HepG2 (cell line): Measurements from ENCODE around the gene MRPS17. TPM values are rescaled to one million over a fixed set of nuclear protein-coding genes. Genes with fewer than 3 reads are reported as not detected.

Experiments
- AGO1 ChIP-seq: fragments of 200-400 bp; formaldehyde crosslinking; IDR thresholded peaks from 2 replicates; pipeline ENCODE4 v1.6.1; 2017; ENCODE audit warnings: mild to moderate bottlenecking, low read depth, low read length, moderate library complexity; ENCODE audit not compliant: poor library complexity, severe bottlenecking
- DBP ChIP-seq: sonication (generic); formaldehyde crosslinking; IDR thresholded peaks from 2 replicates; pipeline ENCODE4 v1.4.0; 2020; ENCODE audit warnings: missing genetic modification reagents; ENCODE audit errors: not compliant biosample characterization
- DMAP1 ChIP-seq: IDR thresholded peaks from 2 replicates; pipeline ENCODE4 v1.6.1; 2016
- GABPA ChIP-seq, 2 experiments: IDR thresholded peaks; 2 replicates each; pipeline ENCODE4 v1.6.1; 2011 to 2016; ENCODE audit warnings: low read depth in 2 of 2, low read length in 1 of 2, missing biosample characterization in 1 of 2, missing genetic modification characterization in 1 of 2
- JUND ChIP-seq: sonication (generic); formaldehyde crosslinking; IDR thresholded peaks from 2 replicates; pipeline ENCODE4 v1.8.0; 2022; ENCODE audit warnings: mild to moderate bottlenecking, missing genetic modification reagents
- KAT8 ChIP-seq: IDR thresholded peaks from 2 replicates; pipeline ENCODE4 v1.6.1; 2016; ENCODE audit warnings: missing genetic modification reagents, missing compliant biosample characterization
- KDM5A ChIP-seq: fragments of 200-600 bp; sonication (generic); IDR thresholded peaks from 2 replicates; pipeline ENCODE4 v1.7.0; 2018; ENCODE audit warnings: antibody characterized with exemption, mild to moderate bottlenecking, low read length, borderline replicate concordance
- LRRFIP1 ChIP-seq: sonication (generic); formaldehyde crosslinking; conservative IDR thresholded peaks from 2 replicates; pipeline ENCODE4 v1.4.0; 2020; ENCODE audit warnings: missing genetic modification reagents
- MXD3 ChIP-seq: IDR thresholded peaks from 2 replicates; pipeline ENCODE4 v1.6.1; 2016; ENCODE audit warnings: mild to moderate bottlenecking, missing biosample characterization, missing genetic modification reagents
- MXD4 ChIP-seq: IDR thresholded peaks from 2 replicates; pipeline ENCODE4 v1.6.1; 2016; ENCODE audit warnings: mild to moderate bottlenecking, missing biosample characterization, missing genetic modification reagents
- RARA ChIP-seq: IDR thresholded peaks from 2 replicates; pipeline ENCODE4 v1.6.1; 2016; ENCODE audit warnings: missing genetic modification reagents, missing compliant biosample characterization
- REPIN1 ChIP-seq: sonication (generic); formaldehyde crosslinking; IDR thresholded peaks from 2 replicates; pipeline ENCODE4 v1.8.0; 2022; ENCODE audit warnings: missing genetic modification reagents, low read depth, mild to moderate bottlenecking, borderline replicate concordance
- SOX13 ChIP-seq, 3 experiments: fragments of 450-650 bp in 1 of 3; sonication (generic) in 1 of 3; formaldehyde crosslinking in 1 of 3; IDR thresholded peaks in 2 of 3; conservative IDR thresholded peaks in 1 of 3; 2 replicates each; pipeline versions ENCODE4 v1.5.0 to v1.6.1; 2016 to 2020; ENCODE audit warnings: antibody characterized with exemption in 1 of 3, mild to moderate bottlenecking in 1 of 3, missing compliant biosample characterization in 1 of 3, missing genetic modification reagents in 1 of 3, moderate library complexity in 1 of 3
- SPEN ChIP-seq: sonication (generic); formaldehyde crosslinking; IDR thresholded peaks from 2 replicates; pipeline ENCODE4 v1.5.1; 2020; ENCODE audit warnings: low read depth, mild to moderate bottlenecking, missing genetic modification reagents
- TBX2 ChIP-seq: sonication (generic); formaldehyde crosslinking; IDR thresholded peaks from 2 replicates; pipeline ENCODE4 v1.5.0; 2020; ENCODE audit warnings: missing genetic modification reagents, mild to moderate bottlenecking, borderline replicate concordance
- ZNF446 ChIP-seq: sonication (generic); formaldehyde crosslinking; IDR thresholded peaks from 2 replicates; pipeline ENCODE4 v1.5.0; 2020; ENCODE audit warnings: mild to moderate bottlenecking, missing genetic modification reagents
- ZNF460 ChIP-seq: sonication (generic); formaldehyde crosslinking; IDR thresholded peaks from 2 replicates; pipeline ENCODE4 v1.5.1; 2020; ENCODE audit warnings: missing genetic modification reagents, mild to moderate bottlenecking, borderline replicate concordance
- ZNF570 ChIP-seq: sonication (generic); formaldehyde crosslinking; IDR thresholded peaks from 2 replicates; pipeline ENCODE4 v1.4.0; 2020; ENCODE audit warnings: mild to moderate bottlenecking, missing genetic modification reagents, borderline replicate concordance
- ZNF614 ChIP-seq: IDR thresholded peaks from 2 replicates; pipeline ENCODE4 v1.6.1; 2018; ENCODE audit warnings: missing biosample characterization, missing genetic modification reagents, inconsistent platforms, borderline replicate concordance
- ZNF7 ChIP-seq: IDR thresholded peaks from 2 replicates; pipeline ENCODE4 v1.6.1; 2016; ENCODE audit warnings: missing biosample characterization, missing genetic modification reagents
- ZNF75D ChIP-seq: sonication (generic); formaldehyde crosslinking; IDR thresholded peaks from 2 replicates; pipeline ENCODE4 v1.8.1; 2023; ENCODE audit warnings: missing genetic modification reagents, mild to moderate bottlenecking, borderline replicate concordance
- ZNF761 ChIP-seq: sonication (generic); formaldehyde crosslinking; conservative IDR thresholded peaks from 2 replicates; pipeline ENCODE4 v1.4.0; 2020; ENCODE audit warnings: mild to moderate bottlenecking, missing genetic modification reagents
- ZSCAN12 ChIP-seq: sonication (generic); formaldehyde crosslinking; IDR thresholded peaks from 2 replicates; pipeline ENCODE4 v1.9.0; 2021; ENCODE audit warnings: mild to moderate bottlenecking, missing genetic modification reagents
- ZSCAN30 ChIP-seq: sonication (generic); formaldehyde crosslinking; IDR thresholded peaks from 2 replicates; pipeline ENCODE4 v1.5.0; 2020; ENCODE audit warnings: mild to moderate bottlenecking, missing genetic modification reagents
- polyA plus RNA-seq, 8 experiments: library from polyadenylated mRNA; depleted of rRNA in 3 of 8; stranded (reverse) in 7 of 8; unstranded in 1 of 8; fragments of >200 nt; fragmentation: Illumina TruSeq in 4 of 8; extraction: Trizol in 4 of 8; gene quantifications; 2 replicates each; pipeline versions ENCODE4 v1.2.1 to v1.2.3, GENCODE V29; 2011 to 2016; ENCODE audit warnings: low read depth in 4 of 8, missing spikeins in 1 of 8, mixed read lengths in 1 of 8; ENCODE audit not compliant: insufficient read depth in 1 of 8
- total RNA-seq, 5 experiments: library from RNA; depleted of rRNA; stranded (reverse); fragments of >200 nt; fragmentation: Illumina TruSeq; extraction: Trizol; gene quantifications; 2 replicates each; pipeline ENCODE4 v1.2.3, GENCODE V29; 2016; ENCODE audit warnings: low read depth in 1 of 5

The MRPS17 gene
- total and polyA plus RNA-seq, 2 of the 13 experiments (the other 11 are each of a cell fraction or from before 2014, with no cell fraction given): 14.9 to 31.3 TPM

- no peak for TF ChIP-seq LRRFIP1
- no peak; the same call in 1 of the 2 replicates for TF ChIP-seq ZNF761
- peak; percentile 81 for TF ChIP-seq MXD3
- TF ChIP-seq DMAP1 (CRISPR knock-in tag): peak; percentile 94
- no peak for TF ChIP-seq JUND (CRISPR knock-in tag)
- no peak for TF ChIP-seq GABPA (IDR thresholded peaks at IDR 0.05; ENCODE audit: low read depth, low read length)
- peak; percentile 22; the same call in 1 of the 2 replicates for TF ChIP-seq GABPA (CRISPR knock-in tag; IDR thresholded peaks at IDR 0.05; ENCODE audit: low read depth)
- TF ChIP-seq KAT8 (CRISPR knock-in tag): peak; percentile 95
- TF ChIP-seq KDM5A: peak; percentile 87
- no peak for TF ChIP-seq ZNF460 (CRISPR knock-in tag)
- TF ChIP-seq ZNF446 (CRISPR knock-in tag): no peak
- TF ChIP-seq ZNF75D (CRISPR knock-in tag): no peak
- peak; percentile 88; the same call in 1 of the 2 replicates for TF ChIP-seq REPIN1 (CRISPR knock-in tag)
- peak; percentile 49; the same call in 1 of the 2 replicates for TF ChIP-seq TBX2 (CRISPR knock-in tag)
- no peak for TF ChIP-seq ZNF614 (CRISPR knock-in tag)
- TF ChIP-seq SOX13 (IDR thresholded peaks at IDR 0.05): no peak
- TF ChIP-seq SOX13 (CRISPR knock-in tag; conservative IDR thresholded peaks at IDR 0.05 in 1 of 2, IDR thresholded peaks at IDR 0.05 in 1 of 2): peak in 1 of 2 experiments; percentile 23; a peak in 2 of 4 replicates
- TF ChIP-seq MXD4 (CRISPR knock-in tag): peak; percentile 93
- no peak for TF ChIP-seq AGO1
- TF ChIP-seq DBP (CRISPR knock-in tag): no peak
- TF ChIP-seq RARA: peak; percentile 51
- 0 out of 2 replicates have a peak, but pooled peaks have one; percentile 51 for TF ChIP-seq ZNF570 (CRISPR knock-in tag)
- TF ChIP-seq SPEN (CRISPR knock-in tag): peak; percentile 92
- TF ChIP-seq ZNF7: peak; percentile 12; the same call in 1 of the 2 replicates
- TF ChIP-seq ZSCAN12 (CRISPR knock-in tag): no peak
- TF ChIP-seq ZSCAN30: peak; percentile 67; the same call in 1 of the 2 replicates
These were observed at the start of gene MRPS17 (continued) for GRCh38 chr7:55951637-55952351.
